IPS DF 6.9 (cell line): ENCODE data around the gene PUS7.
"Not testable (repeated sequence)": the region's sequence is repeated elsewhere in the genome, so short reads cannot be mapped to it uniquely, and the experiment has no call there.

ENCODE experiments used
- DNase-seq: peaks from one replicate; pipeline ENCODE4 v3.0.0-alpha.2; 2013; ENCODE audit warnings: low read depth, low spot score
- H3K27ac ChIP-seq: one replicate; pipeline ENCODE4 v1.5.1; 2013; ENCODE audit warnings: low read length, control low read depth
- H3K27me3 ChIP-seq: 2 replicates; pipeline ENCODE4 v1.6.1; 2013; ENCODE audit warnings: mild to moderate bottlenecking, low read length; ENCODE audit not compliant: control insufficient read depth, insufficient read depth
- H3K36me3 ChIP-seq: 2 replicates; pipeline ENCODE4 v1.6.1; 2013; ENCODE audit warnings: low read length; ENCODE audit not compliant: control insufficient read depth, insufficient read depth
- H3K4me1 ChIP-seq: 2 replicates; pipeline ENCODE4 v1.6.1; 2013; ENCODE audit warnings: low read length; ENCODE audit not compliant: control insufficient read depth, insufficient read depth
- H3K4me3 ChIP-seq: 2 replicates; pipeline ENCODE4 v1.5.1; 2013; ENCODE audit warnings: mild to moderate bottlenecking, low read length
- H3K9me3 ChIP-seq: 2 replicates; pipeline ENCODE4 v1.6.1; 2013; ENCODE audit warnings: low read length, inconsistent platforms; ENCODE audit not compliant: control insufficient read depth, insufficient read depth
- WGBS: extraction: QIAGEN DNeasy Blood & Tissue Kit; methylation state at CpG from one replicate; pipeline ENCODE4 v1.1.7; 2013; ENCODE audit warnings: mixed read lengths, missing lambda C conversion rate; ENCODE audit not compliant: insufficient read length, insufficient coverage; 5-methylcytosine and 5-hydroxymethylcytosine counted together

Gene PUS7

DNA sequence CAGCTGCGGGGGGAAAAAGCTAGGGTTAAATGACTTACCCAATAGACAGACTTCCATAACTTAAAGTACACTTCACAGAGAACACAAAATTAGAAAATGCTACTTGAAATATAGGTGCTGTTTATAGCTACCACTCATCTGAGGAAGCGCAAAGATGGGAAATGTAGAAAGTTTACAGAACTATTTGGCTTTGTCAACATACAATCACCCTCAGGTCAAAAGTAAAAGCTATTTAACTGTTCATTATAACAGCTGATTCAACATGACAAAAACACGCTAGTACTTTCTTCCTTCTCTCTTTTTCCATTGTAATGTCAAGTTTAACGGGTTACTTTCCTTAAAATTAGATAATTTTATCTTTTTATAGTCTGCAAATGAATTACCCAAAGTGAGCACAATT lies 51.2 kb downstream of the PUS7 start:
- H3K4me3 ChIP-seq: no peak overlapping the region
- H3K27ac ChIP-seq: no peak overlapping the region
- H3K9me3 ChIP-seq: no peaks in the 10 kb centered on the region
- no CpG with 5 or more reads among the region's 4 CpGs for WGBS
- H3K4me1 ChIP-seq: no peaks in the 10 kb centered on the region
- no peak for DNase-seq
- H3K36me3 ChIP-seq: no peaks in the 10 kb centered on the region; the same call in 1 of the 2 replicates
- no peaks in the 10 kb centered on the region for H3K27me3 ChIP-seq

DNA sequence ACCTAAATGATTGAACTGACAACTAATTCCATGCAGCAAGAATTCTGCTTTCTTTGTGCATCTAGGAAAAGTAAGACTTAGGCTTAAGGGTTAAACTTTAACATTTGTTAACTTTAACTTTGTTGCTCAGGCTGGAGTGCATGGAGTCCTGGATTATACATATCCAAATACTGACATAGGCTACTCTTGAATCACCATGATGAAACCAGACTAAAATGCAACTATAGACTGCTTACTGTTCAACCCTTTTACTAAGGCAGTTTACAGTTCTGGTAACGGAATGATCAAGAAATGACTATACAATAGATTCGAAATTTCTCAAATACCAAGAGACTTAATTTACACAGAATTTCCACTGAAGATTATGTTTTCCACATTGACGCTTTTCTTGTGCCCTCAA lies 52.0 kb downstream of the PUS7 start:
- WGBS: no CpG with 5 or more reads among the region's 3 CpGs
- Histone ChIP-seq H3K4me3 (no peak overlapping the region), H3K27me3 (no peaks in the 10 kb centered on the region), H3K27ac (no peak overlapping the region), H3K36me3 (no peaks in the 10 kb centered on the region; the same call in 1 of the 2 replicates), H3K9me3 (no peaks in the 10 kb centered on the region), H3K4me1 (no peaks in the 10 kb centered on the region)
- no peak for DNase-seq

DNA sequence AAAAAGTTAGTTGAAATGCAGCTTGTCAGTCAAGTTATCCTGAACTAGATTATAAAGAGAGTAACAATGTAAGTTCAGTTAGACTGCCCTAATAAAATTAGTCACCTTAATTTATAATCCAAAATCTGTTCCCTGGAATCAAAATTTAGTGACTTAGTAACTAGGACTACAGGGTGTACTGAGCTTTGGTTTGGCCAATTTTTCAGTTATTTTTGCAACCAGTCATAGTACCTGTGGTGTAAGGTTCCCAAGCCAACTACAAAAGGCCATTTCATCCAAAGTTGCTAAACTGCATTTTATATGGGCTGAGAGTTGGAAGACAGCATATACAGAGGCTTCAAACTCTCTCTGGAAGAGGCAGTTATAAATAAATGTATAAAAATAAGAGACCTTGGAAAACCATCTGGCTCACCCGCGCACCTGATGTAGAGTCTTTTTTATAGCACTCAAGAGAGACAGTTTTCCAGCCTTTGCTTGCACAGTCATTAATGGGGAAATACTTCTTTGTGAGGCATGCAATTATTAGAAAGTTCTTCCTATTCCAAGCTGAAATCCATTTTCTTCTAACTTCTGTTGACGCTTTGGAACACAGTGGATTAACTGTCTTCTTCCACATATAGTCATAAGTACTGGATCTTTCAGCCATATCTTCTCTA lies 59.2 kb downstream of the PUS7 start:
- Histone ChIP-seq H3K4me1 (no peaks in the 10 kb centered on the region), H3K27ac (no peak overlapping the region), H3K9me3 (no peaks in the 10 kb centered on the region), H3K36me3 (peaks cover 8% of the 10 kb centered on the region; the same call in 1 of the 2 replicates), H3K4me3 (no peak overlapping the region), H3K27me3 (no peaks in the 10 kb centered on the region)
- no CpG with 5 or more reads among the region's 3 CpGs for WGBS
- no peak for DNase-seq

DNA sequence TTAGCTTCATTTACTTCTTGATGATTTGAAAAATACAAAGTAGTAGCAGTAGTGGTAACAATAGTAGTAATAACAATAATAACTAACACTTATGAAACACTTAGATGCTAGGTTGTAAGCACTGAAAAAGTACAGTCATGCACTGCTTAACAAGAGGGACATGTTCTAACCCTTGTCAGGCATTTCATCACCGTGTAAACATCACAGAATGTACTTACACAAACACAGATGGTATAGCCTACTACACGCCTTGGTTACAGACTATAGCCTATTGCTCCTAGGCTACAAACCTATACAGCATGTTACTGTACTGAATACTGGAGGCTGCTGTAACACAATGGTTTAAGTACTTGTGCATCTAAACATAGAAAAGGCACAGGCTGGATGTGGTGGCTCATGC lies 60.6 kb downstream of the PUS7 start:
- no peaks in the 10 kb centered on the region for H3K9me3 ChIP-seq
- peaks cover 8% of the 10 kb centered on the region; the same call in 1 of the 2 replicates for H3K36me3 ChIP-seq
- no peak for DNase-seq
- no peaks in the 10 kb centered on the region for H3K4me1 ChIP-seq
- WGBS: no CpG with 5 or more reads among the region's 2 CpGs
- H3K27ac ChIP-seq: no peak overlapping the region
- H3K27me3 ChIP-seq: no peaks in the 10 kb centered on the region
- no peak overlapping the region for H3K4me3 ChIP-seq

DNA sequence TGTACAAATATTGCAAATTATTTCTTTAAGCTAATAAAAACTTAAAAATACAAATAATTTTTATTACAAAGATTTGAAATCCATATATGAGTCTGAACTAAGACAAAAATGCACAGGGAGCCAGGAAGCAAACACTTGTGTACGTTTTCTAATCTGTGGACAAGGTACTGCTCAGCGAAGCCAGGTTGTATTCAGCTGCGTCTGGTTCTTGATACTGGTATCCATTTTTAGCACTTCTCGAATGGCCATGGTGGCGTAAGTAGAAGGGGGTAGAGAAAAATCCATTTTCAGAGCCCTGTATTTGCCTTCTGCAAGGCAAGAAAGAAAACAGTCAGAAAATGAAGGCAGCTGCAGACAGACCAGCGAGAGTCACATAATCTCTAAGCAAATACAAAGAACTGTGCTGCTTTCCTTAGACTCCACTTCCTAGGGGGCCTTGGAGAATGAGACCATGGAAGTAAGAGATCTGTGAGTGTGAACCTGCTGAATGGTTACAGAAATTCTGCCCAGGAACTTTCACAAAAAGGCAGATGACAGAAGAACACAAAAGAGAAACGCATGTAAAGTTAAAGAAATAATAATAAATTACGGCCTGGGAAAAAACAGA lies 64.3 kb downstream of the PUS7 start:
- WGBS: no CpG with 5 or more reads among the region's 8 CpGs

DNA sequence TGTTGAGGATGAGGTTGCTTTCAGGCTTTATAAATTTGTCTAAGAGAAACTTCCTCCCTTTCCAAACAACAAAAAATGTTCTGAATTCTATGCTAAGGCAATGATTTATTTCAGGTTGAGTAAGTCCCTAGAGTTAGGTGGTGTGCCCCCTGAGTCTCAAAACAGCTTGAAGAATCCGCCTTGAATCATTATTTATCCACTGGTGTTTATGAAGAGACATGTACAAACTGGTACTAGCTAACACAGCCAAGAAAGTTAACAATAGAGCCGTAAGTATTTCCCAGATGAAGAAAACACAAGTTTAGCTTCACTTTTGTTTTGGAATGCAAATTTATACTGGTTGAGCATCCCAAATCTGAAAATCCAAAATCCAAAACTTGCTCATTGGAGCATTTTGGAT lies 67.2 kb downstream of the PUS7 start:
- no CpG with 5 or more reads among the region's 2 CpGs for WGBS
- H3K27ac ChIP-seq: no peak overlapping the region
- H3K36me3 ChIP-seq: peaks cover 4% of the 10 kb centered on the region; the same call in 1 of the 2 replicates
- no peak overlapping the region for H3K4me3 ChIP-seq
- no peaks in the 10 kb centered on the region for H3K27me3 ChIP-seq
- no peaks in the 10 kb centered on the region for H3K9me3 ChIP-seq
- no peak for DNase-seq
- H3K4me1 ChIP-seq: no peaks in the 10 kb centered on the region

More for the DNA sequence above, 64.3 kb downstream of the PUS7 start:
- H3K27me3 ChIP-seq: no peaks in the 10 kb centered on the region
- H3K9me3 ChIP-seq: no peaks in the 10 kb centered on the region
- no peaks in the 10 kb centered on the region for H3K4me1 ChIP-seq
- H3K4me3 ChIP-seq: no peak overlapping the region
- H3K36me3 ChIP-seq: peaks cover 8% of the 10 kb centered on the region; the same call in 1 of the 2 replicates
- no peak for DNase-seq
- H3K27ac ChIP-seq: no peak overlapping the region

DNA sequence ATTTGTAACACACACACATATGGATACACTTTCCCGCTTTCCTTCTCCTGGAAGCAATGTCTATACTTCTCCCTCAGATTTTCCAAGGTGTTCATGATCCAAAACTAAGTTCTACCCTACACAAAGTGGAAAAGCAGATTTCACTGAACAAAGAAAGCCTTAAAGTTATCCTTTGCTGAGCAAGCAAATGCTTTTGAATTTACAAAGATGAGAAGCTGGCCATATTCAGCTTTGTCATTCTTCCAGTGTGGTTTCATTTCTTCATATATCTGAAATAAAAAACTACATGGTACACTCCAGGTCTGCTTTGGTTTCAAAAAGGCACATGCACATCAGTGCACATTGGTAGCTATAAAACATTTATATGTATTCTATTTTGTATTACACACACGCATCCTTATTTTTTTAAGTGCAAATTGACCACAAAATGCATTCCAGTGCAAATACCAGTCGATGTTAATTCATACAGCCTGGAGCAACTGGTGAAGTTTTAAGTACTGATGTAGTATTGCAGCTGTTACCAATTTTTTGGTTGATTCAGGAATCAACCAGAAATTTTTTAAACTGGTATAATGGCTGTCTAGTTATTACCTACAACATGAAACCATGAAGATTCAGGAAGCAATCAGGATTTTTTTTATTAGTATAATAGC lies 67.8 kb downstream of the PUS7 start:
- H3K4me1 ChIP-seq: no peaks in the 10 kb centered on the region
- no peak for DNase-seq
- no peak overlapping the region for H3K4me3 ChIP-seq
- no peaks in the 10 kb centered on the region for H3K27me3 ChIP-seq
- no peak overlapping the region for H3K27ac ChIP-seq
- WGBS: no CpG with 5 or more reads among the region's 3 CpGs
- peaks cover 4% of the 10 kb centered on the region; the same call in 1 of the 2 replicates for H3K36me3 ChIP-seq
- no peaks in the 10 kb centered on the region for H3K9me3 ChIP-seq

DNA sequence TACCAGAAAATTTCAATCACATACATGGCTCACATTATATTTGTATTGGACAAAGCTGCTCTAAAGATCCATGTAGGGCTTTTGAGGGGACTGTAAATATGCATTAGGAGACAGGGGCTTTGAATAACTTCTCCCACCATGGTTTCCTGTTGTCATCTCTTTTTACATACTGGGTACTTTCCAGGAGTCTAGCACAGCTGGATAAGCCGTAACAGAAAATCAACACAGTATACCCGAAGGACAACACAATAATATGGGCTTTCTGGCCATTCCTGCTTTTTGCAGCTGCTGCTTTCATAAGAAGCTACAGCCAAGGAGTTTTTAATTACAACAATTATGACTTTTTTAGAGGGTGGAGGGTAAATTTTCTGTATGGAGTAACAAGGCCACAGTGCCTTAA lies 70.0 kb downstream of the PUS7 start:
- Histone ChIP-seq H3K4me3 (no peak overlapping the region), H3K27ac (no peak overlapping the region), H3K4me1 (no peaks in the 10 kb centered on the region), H3K36me3 (no peaks in the 10 kb centered on the region; the same call in 1 of the 2 replicates), H3K27me3 (no peaks in the 10 kb centered on the region), H3K9me3 (no peaks in the 10 kb centered on the region)
- WGBS: no CpG with 5 or more reads among the region's 2 CpGs
- no peak for DNase-seq

DNA sequence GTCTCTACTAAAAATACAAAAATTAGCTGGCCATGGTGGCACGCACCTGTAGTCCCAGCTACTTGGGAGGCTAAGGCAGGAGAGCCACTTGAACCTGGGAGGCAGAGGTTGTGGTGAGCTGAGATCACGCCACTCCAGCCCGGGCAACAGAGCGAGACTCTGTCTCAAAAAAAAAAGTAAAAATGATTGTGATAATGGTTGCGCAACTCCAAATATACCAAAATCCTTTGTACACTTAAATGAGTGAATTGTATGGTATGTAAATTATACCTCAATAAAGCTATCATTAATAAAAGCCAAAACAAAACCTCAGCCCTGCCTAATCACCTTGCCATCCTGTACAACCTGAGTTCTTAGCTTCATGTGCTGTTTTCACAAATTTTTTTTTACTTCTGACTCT lies 71.2 kb downstream of the PUS7 start:
- H3K27ac ChIP-seq, H3K4me3 ChIP-seq, H3K36me3 ChIP-seq, DNase-seq, H3K4me1 ChIP-seq, H3K9me3 ChIP-seq, H3K27me3 ChIP-seq: not testable (repeated sequence)
- no CpG with 5 or more reads among the region's 5 CpGs for WGBS

DNA sequence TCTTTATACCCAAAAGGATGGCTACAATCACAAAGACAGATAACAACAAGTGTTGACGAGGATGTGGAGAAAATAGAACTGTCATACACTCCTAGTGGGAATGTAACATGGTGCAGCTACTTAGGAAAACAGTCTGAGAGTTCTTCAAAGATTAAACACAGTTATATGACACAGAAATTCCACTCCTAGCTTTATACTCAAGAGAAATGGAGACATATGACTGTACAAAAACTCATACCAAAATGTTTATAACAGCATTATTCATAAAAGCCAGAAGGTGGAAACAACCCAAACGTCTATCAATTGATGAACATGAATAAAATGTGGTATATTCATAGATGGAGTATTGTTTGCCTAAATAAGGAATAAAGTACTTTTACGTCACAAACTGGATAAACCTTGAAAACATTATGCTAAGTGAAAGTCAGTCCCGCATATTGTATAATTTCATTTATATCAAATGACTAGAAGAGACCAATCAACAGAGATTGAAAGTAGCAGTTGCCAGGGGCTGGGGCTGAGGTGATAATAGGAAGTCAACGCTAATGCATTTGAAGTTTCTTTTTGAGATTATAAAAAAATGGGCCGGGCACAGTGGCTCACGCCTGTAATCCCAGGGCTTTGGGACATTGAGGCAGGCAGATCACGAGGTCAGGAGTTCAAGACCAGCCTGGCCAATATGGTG lies 71.8 kb downstream of the PUS7 start:
- DNase-seq: no peak
- no peaks in the 10 kb centered on the region for H3K9me3 ChIP-seq
- no peaks in the 10 kb centered on the region for H3K36me3 ChIP-seq
- H3K4me3 ChIP-seq: no peak overlapping the region
- no peaks in the 10 kb centered on the region for H3K27me3 ChIP-seq
- WGBS: no CpG with 5 or more reads among the region's 8 CpGs
- no peaks in the 10 kb centered on the region for H3K4me1 ChIP-seq
- H3K27ac ChIP-seq: no peak overlapping the region
